H1 (cell line): ENCODE data around the gene EPHB1. TPM values are rescaled to one million over a fixed set of nuclear protein-coding genes. Genes with fewer than 3 reads are reported as not detected.

Experiments
- SIRT6 ChIP-seq: IDR thresholded peaks from one replicate; pipeline ENCODE4 v1.7.1; 2012; ENCODE audit warnings: low read length, inconsistent platforms
- TAF1 ChIP-seq: IDR thresholded peaks from 2 replicates; pipeline ENCODE4 v1.6.1; 2011; ENCODE audit warnings: mild to moderate bottlenecking, low read depth, low read length
- polyA plus RNA-seq, 7 experiments: library from polyadenylated mRNA; depleted of rRNA in 3 of 7; stranded (reverse) in 5 of 7; unstranded in 2 of 7; fragments of >200 nt in 5 of 7; fragments of 200-250 nt in 2 of 7; gene quantifications; 1 replicate in 5 of 7; 2 replicates in 1 of 7; 4 replicates in 1 of 7; pipeline versions ENCODE4 v1.2.1 to v1.2.3, GENCODE V29; 2011 to 2013; ENCODE audit warnings: missing spikeins in 2 of 7, mixed read lengths in 2 of 7
- total RNA-seq: library from RNA; stranded (reverse); fragmentation: NEBNext Ultra II Directional; extraction: Animal tissue kit (Norgen Biotek cat#: 25700); gene quantifications from 2 replicates; pipeline ENCODE4 v1.2.1, GENCODE V29; 2021

The EPHB1 gene
- total and polyA plus RNA-seq, 2 of the 8 experiments (the other 6 are each of a cell fraction or from before 2014, with no cell fraction given): 3.5 to 5.9 TPM

GRCh38 chr3:135050536-135050935, 255.5 kb downstream of the EPHB1 start (continued):
- TF ChIP-seq SIRT6 (no peak), TAF1 (no peak)
